GM19035 (cell line): ENCODE measurements around the gene FBXW7.

Experiments
- ATAC-seq: cut with Tn5 transposase; IDR thresholded peaks from one replicate; pipeline ENCODE4 v1.9.1; 2021; ENCODE audit not compliant: unreplicated experiment

The FBXW7 gene

DNA sequence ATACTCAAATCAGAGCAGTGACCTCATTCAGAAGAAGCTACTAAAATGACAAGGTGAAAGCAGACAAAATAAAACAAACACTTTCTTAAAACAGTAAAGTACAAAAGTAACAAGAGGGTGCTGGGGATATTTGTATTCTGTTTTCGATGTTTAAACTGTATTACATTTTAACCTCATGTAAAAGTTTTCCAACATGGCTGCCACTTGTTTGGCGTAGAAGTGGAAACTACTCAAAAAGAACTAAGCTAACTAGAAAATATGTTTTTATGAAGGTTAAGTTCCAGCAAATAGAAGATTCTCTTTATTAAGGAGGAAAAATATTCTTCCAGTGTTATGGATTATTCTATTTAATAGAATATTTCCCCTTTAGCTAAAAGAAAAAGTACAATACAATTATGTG lies 155.0 kb downstream of the FBXW7 start:
- no peak for ATAC-seq

DNA sequence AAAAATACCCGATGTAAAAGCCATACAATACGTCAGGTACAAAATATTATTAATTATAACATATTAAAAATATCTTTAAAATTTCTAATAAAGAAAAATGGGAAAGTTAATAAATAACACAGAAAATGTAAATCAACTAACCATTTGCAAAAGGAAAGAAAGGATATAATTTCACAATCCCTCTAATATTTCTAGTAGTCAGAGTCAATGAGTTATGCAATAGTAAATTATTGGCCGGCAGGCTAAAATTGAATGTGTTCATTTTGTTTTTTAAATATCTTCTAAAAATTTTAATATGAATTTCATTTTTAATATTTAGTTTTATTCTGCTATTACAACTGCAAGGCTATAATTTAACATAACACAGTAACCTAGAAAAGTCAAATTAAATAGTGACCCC lies 155.7 kb downstream of the FBXW7 start:
- no peak for ATAC-seq

DNA sequence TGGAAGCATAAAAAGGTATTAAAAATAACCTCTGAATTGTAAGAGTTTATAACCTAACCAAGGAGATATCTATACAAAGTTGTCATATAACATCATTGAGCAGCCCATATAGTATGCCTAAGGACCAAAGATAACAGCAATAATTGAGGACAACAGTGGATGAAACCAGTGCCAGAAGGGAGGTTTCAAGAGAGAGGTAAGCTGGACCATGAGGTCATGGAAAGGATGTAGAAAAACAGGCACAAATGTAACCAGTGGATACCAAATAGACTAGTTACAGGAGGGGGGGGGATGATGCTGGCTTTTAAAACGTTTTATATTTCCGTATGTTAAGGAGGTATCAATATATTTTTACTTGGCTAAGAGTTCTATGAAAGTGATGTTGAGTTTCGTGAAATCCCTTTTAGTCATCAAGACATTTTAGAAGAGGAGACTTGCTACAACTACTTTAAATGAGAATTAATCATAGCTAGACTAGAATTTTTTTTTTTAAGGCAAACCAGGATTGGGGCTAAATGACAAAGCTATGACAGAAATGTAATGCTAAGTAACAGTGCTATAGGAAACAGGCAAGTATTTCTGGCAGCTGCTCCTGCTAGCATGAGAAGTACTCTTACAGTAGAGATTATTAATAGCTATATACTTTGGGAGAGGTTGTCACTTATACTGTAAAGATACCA lies 161.1 kb downstream of the FBXW7 start:
- no peak for ATAC-seq

DNA sequence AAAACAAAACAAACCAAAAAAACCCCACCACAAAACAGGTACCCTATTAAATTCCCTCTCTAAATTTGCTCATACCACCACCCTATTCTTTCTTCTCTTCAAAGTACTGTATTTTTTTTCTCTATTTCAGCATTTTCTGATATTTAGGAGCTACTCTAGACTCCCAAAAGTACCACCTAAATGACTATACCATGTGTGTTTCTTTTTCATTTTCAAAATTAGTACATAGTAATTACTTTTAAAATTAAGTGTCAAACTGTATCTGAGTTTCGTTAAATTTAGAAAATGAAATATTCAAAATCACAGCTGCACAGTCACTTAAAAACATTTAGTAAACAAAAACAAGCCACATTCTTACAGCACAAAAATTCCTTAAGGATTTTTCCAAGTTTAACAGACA lies 161.7 kb downstream of the FBXW7 start:
- peak; percentile 48 for ATAC-seq

DNA sequence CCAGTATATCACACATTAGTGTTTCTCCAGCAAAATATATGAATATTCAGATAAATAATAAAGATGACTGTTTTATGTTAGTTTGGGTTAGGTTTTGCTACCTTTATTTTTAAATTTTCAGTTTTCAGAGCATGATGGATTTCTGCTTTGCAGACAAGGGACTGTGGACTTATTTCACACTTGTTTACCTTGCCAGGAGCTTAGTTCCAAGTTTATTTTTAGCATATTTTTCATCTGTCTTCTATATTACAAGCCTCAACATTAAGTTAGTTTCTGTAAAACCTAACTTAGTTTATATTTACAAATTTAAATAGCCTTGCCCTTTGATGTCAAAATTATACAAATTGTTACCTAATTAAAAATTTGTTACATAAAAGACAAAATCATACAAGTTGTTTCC lies 163.4 kb downstream of the FBXW7 start:
- ATAC-seq: no peak

DNA sequence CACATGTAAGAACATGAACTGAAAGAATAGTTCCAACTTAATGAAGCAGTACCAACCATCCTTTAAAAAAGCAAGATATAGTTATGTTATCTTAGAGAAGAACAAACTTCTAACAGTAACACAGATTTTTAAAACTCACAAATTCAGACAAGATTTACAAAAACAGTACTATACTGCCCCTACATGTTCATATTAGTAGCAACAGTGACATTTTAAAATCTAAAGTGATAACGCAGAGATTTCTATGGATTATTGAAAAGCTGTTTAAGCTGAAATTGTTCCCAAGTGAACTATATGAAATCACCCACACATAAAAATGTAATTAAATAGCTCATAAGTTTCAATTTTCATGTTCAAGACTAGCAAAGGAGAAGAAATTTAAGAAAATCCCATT lies 166.0 kb downstream of the FBXW7 start:
- ATAC-seq: no peak

DNA sequence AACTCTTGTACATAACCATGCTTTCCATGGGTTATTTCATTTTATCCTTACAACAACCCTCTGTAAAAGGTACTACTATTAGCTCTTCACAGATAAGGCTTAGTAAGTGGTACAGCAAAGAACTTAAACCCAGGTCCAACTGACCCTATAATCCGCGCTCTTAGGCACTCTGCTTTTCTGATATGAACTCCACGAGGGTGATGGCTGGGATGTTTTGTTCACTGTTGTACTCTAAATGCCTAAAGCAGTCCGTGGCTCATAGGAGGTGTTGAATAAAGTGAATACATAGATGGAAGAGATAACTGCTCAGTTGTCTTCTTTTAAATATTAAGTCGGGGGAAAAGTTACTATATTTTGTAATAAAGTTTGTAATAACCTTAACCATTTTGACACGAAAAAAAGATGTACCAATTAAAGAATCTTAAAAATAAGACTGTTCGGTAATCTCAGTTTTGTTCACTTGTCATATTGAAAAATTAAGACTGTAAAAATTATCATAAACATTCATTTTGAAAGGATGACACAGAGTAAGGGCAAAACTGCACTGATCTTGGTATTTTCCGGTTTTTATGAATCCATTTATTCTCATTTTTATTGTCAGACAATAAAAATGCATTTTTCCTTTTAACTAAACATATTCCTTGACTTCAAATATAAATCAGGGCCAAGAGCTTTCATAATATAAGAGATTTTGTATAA lies 166.5 kb downstream of the FBXW7 start:
- no peak for ATAC-seq

DNA sequence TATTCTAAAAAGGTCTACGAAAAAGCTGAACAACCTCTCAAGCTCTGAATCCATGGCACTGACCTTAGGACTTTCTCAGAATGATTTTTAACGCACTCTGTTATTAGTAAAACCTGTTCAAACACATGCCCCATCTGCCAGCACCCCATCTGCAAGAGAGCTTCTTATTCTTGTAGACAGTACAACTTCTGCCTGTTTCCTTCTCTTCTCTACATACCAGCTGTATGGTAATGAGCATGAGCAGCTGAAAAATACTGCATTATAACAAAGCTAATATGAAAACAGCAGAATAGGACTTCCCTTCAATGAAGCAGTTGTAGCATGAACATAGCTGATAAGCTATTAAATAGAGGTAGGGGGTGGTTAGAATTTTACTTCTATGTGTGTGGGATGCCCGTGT lies 167.9 kb downstream of the FBXW7 start:
- ATAC-seq: no peak

DNA sequence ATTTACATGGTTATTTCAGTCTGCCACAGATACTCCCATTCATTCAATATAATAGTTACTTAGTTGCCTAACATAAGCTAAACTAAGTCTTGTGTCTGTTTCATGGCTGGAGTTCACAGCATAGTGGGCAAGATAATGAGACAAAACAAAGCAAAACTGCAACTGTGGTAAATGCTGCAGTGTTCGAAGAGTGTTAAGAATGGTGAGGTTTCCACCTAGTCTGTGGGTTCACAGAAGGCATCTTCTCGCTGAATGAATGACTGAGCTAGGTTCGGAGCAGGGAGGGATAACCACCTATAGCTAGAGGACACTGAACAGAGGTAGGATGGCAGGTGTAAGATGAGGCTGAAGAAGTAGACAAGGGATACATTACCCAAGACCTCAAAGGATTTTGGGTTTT lies 171.0 kb downstream of the FBXW7 start:
- no peak for ATAC-seq

DNA sequence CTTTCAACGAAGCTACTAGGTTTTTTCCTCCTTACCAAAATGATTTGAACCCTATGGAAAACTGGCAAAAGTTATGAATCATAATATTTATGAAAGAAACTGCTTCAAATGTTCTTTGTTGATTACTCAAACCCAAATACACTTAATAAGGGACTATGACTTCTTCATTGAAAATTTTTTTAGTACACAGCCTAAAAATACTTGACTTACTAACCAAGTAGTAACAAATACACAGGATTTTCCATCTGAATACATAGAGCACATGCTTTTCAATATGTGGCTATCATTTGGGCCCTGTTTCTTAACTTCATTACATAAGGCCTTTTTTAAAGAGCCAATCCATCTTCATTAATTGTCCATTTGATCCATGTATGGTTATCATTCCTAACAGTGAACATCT lies 171.5 kb downstream of the FBXW7 start:
- ATAC-seq: no peak

DNA sequence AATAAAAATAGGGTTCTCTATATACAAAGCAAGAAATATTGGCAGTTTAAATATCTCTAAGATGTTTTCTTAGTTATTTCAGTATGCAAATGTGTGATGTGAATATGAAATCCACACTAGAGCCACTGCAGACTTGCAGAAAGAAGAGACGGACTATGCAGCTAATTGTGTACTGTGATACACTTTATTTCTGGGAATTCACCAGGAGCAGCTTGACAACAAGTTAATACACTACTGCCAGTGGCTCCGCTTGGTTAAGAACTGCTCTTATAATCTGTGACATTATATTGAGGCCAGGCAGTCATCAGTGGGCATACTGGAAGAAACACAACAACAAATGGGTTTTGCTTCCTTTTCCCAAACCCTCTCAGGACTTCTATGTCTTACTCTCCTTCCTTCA lies 172.0 kb downstream of the FBXW7 start:
- ATAC-seq: no peak

DNA sequence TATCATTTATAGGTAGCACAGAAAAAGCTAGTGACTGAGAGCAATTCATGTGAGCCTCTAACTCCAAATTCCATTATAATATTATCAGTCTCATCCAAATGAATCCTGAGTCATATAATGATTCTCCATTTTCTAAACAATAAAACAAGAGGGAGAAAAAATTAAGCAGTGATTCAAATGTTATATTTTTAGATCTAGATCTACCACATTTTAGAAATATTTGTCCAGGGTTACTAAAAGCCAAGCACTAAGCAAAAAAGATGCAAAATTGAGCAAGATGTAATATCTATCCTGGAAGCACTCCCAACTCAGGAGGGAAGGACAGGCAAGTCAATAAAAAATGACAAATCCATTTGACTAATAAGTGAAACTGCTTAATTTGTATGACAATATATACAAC lies 172.8 kb downstream of the FBXW7 start:
- ATAC-seq: no peak

DNA sequence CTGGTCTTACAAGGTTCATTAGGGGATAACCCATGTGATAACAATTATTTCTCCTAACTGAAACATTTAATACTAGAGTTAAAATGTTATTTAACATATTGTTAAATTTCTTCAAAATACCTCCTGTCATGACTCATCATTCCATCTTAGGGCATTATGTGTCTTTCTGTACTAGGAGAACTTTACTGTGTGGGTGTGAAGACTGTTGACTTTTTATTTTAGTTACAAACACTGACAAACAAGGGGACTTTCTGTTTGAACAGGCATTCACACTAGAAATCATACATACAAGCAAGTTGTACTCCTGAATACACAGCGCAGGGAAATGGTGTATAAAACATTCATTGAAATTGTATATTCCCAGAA lies 175.9 kb downstream of the FBXW7 start:
- peak; percentile 43 for ATAC-seq

DNA sequence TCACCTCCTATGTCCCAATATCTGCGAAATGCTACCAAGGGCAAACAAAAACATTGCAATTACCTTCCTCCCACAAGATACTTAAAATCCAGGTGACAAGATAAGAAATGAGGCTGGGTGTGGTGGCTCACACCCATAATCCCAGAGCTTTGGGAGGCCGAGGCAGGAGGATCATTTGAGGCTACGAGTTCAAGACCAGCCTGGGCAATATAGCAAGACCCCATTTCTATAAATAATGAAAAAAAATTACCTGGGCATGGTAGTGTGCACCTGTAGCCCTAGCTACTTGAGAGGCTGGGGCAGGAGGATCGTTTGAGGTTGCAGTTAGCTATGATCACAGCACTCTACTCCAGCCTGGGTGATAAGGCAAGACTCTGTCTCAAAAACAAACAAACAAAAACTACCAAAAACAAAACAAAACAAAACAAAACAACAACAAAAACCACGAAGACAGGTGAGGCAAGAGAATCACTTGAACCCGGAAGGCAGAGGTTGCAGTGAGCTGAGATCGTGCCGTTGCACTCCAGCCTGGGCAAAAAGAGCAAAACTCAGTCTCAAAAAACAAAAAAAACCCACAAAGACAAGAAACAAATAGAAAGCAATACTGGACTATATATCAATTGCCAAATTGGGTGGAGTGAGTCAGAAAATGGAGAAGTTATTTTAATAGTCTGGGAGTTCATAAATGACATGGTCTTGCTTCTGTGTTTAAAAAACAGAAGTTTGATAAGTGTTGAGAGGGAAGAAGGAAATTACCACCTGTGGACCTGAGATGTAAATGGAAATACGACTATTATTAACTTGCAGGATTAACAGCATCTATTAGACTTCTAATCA lies 176.5 kb downstream of the FBXW7 start:
- peak; percentile 63 for ATAC-seq

DNA sequence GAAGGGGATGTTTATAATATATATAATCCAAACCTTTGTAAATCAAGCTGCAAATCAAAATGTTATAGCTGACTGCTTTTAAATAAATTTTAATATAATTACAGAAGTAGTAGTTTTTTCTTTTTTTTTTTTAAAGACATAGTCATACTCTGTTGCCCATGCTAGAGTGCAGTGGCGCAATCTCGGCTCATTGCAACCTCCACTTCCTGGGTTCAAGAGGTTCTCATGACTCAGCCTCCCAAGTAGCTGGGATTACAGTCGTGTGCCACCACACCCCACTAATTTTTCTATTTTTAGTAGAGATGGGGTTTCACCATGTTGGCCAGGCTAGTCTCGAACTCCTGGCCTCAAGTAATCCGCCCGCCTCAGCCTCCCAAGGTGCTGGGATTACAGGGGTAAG lies 178.7 kb downstream of the FBXW7 start:
- no peak for ATAC-seq

DNA sequence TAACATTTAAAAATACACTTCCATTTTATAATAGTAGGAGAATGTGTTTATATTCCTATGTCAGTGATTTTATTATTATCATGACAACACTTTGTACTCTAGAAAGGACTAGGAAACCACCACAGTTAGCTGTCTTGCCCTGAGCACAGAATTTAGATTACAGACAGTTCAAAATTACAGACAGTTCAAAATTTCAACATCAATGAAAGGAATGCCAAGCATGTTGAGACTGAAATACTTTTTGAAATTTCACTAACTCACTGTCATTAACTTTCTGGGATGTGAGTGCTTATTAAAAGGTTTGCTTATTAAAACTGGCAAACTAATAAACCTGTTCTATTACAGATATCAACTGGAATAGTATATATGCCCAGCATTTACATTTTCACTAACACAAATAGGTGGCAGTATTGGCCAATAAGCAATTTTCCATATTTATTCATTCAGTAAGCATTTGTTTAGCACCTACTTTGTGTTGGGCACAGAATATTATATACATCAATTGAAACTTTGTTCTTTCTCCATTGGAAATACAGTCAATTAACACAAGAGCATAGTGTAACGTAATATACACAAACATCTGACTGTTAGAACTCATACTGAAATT lies 179.4 kb downstream of the FBXW7 start:
- no peak for ATAC-seq

DNA sequence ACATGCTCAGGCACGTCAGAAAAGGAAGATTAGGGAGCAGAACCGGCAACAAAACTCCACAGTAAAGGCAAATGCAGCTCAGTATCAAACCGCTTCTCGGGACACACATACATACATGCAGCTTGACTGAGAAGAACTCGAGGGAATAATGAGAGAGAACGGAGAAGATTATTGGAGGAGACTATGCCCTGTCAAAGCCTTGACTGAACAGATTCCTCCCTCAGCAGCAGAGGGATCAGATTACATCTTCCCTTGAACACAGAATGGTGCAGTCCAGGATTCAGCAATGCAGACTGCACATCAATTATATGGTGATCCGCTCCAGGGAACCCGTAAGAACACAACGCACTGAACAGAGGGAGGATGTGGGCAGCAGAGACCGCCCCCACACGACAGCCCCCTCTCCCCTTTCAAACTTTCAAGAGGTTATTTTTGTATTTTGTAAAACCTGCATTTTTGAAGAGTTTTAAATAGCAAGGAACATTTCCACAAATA lies 183.2 kb downstream of the FBXW7 start:
- ATAC-seq: peak; percentile 58

DNA sequence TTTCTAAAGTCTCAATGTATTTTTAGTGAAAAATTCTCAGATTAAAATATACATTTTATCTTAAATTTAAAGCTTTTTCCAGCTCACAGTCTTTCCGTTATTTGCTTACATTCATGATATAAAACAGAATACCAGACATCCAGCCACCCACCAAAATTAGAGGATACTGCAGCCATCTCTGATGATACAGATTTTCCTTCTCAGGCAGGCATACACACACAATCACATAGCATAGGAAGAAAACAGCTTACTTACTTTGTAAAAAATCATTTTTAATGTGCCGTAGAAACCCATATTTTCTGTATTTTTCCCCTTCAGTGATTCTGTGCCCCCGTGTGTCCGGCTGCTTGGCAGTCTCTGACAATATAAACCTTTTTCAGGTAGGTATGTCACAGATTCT lies 183.7 kb downstream of the FBXW7 start:
- peak; percentile 11 for ATAC-seq

DNA sequence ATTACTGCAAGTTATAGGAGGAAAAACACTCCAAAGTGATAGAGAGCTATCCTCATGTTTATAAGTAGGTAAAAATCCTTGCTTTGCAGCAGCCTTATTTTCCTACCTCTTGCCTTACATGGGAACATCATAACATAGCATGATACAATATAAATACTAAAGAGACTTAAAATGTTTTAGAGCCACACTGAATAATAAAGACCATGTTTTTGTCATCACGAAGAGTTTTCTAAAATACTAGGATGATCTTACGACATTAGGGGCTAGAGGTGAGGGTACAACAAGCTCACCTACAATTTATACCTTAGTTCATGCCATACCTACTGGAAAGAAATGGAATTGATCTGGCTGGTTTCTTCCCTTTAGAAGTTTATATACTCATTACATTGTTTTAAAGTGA lies 184.8 kb downstream of the FBXW7 start:
- ATAC-seq: no peak

DNA sequence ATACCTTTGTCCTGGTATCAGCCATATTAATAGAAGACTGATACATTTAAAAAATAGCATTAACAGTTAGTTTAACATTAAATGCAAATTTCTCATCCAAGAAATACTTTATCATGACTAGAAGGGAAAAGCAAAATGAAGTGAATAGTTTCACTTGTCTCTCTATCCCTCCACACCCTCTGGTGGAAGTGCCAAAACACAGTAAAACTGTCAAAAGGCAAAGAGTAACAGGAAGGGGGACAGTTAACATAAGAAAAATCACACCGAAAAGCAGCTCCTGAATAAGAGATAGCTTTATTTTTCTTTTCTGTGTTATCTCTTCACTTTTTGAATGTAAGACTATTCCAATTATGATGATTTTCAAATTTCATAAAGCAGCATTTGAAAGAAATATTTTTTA lies 187.2 kb downstream of the FBXW7 start:
- ATAC-seq: no peak

DNA sequence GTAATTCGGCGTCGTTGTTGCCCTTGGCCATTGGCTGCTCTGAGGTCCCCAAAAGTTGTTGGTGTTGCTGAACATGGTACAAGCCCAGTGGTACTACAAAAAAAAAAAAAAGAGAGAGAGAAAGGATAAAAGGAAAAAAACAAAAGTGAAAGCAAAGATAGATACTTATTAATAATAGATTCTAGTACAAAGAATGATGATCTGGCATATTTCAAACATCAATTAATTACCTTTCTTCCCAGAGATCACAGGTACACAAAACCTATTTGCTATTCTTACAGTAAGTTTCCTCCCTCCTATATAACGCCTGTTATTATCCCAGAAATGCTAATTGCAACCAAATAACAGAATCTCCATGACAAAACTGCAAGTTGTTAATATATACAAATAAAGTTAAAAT lies 188.9 kb downstream of the FBXW7 start:
- no peak for ATAC-seq

DNA sequence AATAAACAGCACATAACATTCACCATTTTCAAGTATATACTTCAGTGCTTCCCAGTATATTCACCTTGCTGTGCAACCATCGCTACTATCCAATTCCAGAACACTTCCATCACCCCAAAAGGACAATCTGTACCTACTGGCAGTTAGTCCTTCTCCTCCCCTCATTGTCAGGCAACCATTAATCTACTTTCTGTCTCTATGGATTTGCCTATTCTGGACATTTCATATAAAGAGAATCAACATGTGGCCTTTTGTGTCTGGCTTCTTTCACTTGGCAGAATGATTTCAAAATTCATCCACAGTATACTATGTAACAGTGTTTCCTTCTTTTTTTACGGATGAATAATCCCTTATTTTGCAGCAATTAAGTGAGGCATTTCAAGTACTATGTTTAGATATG lies 189.4 kb downstream of the FBXW7 start:
- no peak for ATAC-seq
